Sciatic nerve (tissue), 2 donors: ENCODE data around the gene CPED1. TPM values are rescaled to one million over a fixed set of nuclear protein-coding genes. Genes with fewer than 3 reads are reported as not detected.
"Not testable (repeated sequence)": the region's sequence is repeated elsewhere in the genome, so short reads cannot be mapped to it uniquely, and the experiment has no call there.

ENCODE experiments used
- ATAC-seq: fragments of 200-7000 bp; cut with Tn5 transposase; one replicate; pipeline ENCODE4 v1.9.1; 2020; ENCODE audit warnings: mild to moderate bottlenecking, moderate library complexity
- DNase-seq: peaks from one replicate; pipeline ENCODE4 v3.0.0-alpha.2; 2020; ENCODE audit warnings: low spot score
- intact Hi-C: fragments of 100-400 bp; cut with DNase I; formaldehyde crosslinking; loops from one replicate; pipeline ENCODE4 v1.14.2; 2022
- total RNA-seq: library from RNA; stranded (reverse); fragmentation: NEBNext Ultra II Directional; extraction: Animal tissue kit (Norgen Biotek cat#: 25700); gene quantifications from one replicate; pipeline ENCODE4 v1.2.1, GENCODE V29; 2021
- donor health status: DM: no; HTN: no; CAD: no.
- donor health status: DM: no; HTN: no; CAD: no.

CPED1 gene
- total RNA-seq, 1 donor from 2014 or later = 41.9 TPM

DNA sequence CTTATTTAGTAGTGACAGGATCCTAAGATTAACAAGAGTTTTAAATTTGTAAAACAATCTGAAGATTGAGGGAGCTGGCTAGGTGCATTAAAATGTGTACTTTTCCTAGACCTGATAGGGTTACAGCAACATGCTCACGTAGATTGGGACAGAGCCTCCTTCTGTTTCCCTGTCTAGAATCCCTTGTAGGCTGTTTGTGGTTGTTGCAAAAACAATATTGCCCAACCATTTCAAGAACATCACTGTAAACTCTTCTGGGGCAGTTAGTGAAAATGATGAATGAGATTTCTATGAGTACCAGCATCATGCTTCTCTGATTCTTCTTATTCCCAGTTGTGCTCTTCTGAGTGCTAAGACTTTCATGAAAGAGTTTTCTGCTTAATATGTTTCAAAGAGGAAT, 14.7 kb upstream of the CPED1 start:
- intact Hi-C loops = no loop called here
- ATAC-seq (peak; percentile 97), DNase-seq (no peak)

GRCh38 chr7:120979765-120980499, 8.6 kb upstream of the CPED1 start:
- DNase-seq (no peak), ATAC-seq (no peak)
- intact Hi-C loops = no loop called here

- no peak for DNase-seq
- intact Hi-C loops = no loop called here
- ATAC-seq = no peak
Measured at GRCh38 chr7:120981117-120981516, 7.4 kb upstream of the CPED1 start.

GRCh38 chr7:120981888-120982615, 6.5 kb upstream of the CPED1 start:
- DNase-seq (no peak), ATAC-seq (no peak)
- intact Hi-C loops = no loop called here

DNA sequence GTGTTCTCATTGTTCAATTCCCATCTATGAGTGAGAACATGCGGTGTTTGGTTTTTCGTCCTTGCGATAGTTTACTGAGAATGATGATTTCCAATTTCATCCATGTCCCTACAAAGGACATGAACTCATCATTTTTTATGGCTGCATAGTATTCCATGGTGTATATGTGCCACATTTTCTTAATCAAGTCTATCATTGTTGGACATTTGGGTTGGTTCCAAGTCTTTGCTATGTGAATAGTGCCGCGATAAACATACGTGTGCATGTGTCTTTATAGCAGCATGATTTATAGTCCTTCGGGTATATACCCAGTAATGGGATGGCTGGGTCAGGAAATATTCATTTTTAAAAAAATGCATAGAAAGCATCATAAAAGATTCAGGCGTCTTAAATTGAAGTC, 4.9 kb upstream of the CPED1 start:
- intact Hi-C loops, DNase-seq, ATAC-seq: not testable (repeated sequence)

GRCh38 chr7:120984406-120984805, 4.1 kb upstream of the CPED1 start:
- intact Hi-C loops = no loop called here
- ATAC-seq (no peak), DNase-seq (no peak)

DNA sequence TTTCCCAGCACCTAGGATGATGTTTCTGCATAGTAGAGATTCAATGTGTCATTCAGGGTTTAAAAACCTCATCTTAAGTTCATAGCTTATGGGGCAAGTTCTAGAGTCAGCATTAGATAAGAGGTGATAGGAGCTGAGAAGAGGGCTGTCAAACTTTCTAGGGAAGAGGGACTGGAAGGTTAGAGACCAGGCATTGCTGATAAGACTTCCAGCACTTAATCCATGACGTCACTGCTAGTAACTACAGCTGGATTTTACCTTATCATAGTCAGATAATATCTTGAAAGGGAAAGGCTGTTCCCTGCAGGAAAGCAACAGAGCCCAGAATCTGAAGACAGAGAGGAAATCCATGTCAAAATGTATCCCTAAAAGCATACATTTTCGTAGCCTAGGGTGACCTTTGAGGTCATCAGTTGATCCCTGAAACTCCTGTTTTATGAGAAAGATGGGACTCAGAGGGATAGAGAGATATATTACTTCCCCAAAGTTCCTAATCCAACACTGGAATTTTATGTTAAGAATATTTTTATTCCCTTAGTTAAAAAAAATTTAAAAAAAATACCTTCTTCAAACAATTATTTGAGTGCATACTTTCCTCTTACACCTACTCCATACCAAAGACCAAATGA, 3.3 kb upstream of the CPED1 start:
- DNase-seq (no peak), ATAC-seq (no peak)
- intact Hi-C loops = loop anchor here (5.0 kb wide), 1 partner anchor 97 kb away; no protein-coding TSS in a partner anchor

- DNase-seq (no peak), ATAC-seq (no peak)
Measured at GRCh38 chr7:120985839-120986238, 2.7 kb upstream of the CPED1 start.

GRCh38 chr7:120986650-120987049, 1.9 kb upstream of the CPED1 start:
- intact Hi-C loops = loop anchor here (5.0 kb wide), 1 partner anchor 96 kb away; no protein-coding TSS in a partner anchor
- ATAC-seq = no peak
- DNase-seq = no peak

More at GRCh38 chr7:120985839-120986238, 2.7 kb upstream of the CPED1 start:
- intact Hi-C loops = loop anchor here (5.0 kb wide), 1 partner anchor 96 kb away; no protein-coding TSS in a partner anchor

DNA sequence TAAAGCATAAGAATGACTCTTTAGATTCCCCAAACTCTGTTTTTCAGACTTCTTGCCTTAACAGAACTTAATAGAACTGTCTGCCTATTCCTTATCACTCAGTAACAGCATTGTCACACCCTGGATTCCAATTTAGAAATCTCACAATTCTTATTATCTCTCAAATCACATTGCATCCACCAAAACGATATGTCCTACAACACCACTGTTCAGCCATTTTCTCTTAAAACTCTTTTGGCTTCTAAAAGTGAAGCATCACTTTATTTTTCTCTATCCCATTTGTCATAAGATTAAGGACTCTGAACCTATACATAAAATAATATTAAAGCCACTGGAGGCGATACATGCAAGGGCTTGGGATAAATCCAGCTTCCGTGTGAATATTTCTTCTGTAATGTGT, 1.2 kb upstream of the CPED1 start:
- intact Hi-C loops = loop anchor here (5.0 kb wide), 1 partner anchor 95 kb away; no protein-coding TSS in a partner anchor
- ATAC-seq (no peak), DNase-seq (no peak)

DNA sequence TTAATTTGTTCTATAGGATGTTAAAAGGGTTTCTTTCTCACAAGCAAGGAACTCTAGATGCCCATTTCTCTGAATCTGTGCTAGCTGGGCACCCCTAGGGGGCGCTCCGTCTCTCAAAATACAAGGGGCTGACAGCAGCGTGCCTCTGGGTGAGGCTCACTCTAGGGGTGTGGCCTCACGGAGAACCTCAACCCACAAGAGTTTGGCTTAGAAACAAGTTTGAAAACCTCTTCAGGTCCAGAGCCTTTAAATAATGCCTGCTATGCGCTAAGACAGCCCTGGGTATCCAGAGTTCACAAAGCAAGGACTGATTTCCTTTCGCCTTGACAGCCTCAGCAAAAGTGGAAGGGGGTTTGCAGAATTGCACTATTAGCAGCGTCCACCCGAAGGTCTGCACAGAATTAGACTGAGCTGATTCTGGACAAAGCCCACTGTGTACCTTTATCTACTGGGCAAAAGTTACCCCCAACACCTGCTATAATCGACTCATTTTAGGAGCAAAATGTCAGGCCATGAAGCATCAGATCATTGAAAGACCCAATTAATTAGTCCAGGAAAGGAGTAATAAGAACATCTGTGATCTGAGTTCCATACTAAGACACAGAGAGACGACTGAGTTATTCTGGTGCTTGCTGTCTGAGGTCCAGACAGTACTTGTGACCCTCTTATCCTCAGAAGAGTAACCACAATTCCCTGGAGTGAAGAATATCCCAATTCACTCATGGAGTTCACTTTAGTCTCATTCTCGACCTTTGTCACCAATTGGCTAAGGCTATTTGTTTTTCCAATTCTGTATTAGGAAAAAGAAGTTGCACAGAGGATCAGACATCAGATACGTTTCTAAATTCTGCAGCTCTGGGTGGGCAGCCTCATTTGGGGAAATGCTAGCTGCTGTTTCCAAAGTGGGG, 574 bp upstream of the CPED1 start:
- ATAC-seq = peak; percentile 93
- peak; percentile 94 for DNase-seq
- intact Hi-C loops = loop anchor here (5.0 kb wide), 1 partner anchor 94 kb away; no protein-coding TSS in a partner anchor

GRCh38 chr7:120989257-120990220, 1.0 kb downstream of the CPED1 start:
- ATAC-seq (peak; percentile 6), DNase-seq (peak; percentile 66)

GRCh38 chr7:120990468-120991118, 2.1 kb downstream of the CPED1 start:
- DNase-seq = no peak
- intact Hi-C loops = no loop called here

More at GRCh38 chr7:120989257-120990220, 1.0 kb downstream of the CPED1 start:
- intact Hi-C loops = loop anchor here (5.0 kb wide), 1 partner anchor 93 kb away; no protein-coding TSS in a partner anchor

DNA sequence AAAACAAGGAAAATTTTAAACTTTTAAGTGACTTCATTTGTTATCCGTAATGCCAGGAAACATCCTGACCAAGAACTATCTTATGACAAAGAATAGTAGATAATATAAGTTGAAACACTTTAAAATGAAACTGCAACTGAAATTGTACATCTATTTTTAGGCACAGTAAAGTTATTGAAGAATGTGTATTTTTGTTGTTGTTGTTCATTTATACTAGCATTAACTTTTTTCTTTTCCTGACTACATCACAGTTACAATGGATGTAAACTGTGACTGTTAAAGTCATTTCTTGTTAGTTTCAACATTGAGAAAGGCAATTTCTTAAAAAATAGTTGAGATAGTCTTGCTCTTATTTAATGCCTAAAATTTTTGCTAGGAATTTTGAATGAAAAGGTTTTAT, 2.6 kb downstream of the CPED1 start:
- ATAC-seq = no peak
- no peak for DNase-seq
- intact Hi-C loops = no loop called here

More at GRCh38 chr7:120990468-120991118, 2.1 kb downstream of the CPED1 start:
- no peak for ATAC-seq

DNA sequence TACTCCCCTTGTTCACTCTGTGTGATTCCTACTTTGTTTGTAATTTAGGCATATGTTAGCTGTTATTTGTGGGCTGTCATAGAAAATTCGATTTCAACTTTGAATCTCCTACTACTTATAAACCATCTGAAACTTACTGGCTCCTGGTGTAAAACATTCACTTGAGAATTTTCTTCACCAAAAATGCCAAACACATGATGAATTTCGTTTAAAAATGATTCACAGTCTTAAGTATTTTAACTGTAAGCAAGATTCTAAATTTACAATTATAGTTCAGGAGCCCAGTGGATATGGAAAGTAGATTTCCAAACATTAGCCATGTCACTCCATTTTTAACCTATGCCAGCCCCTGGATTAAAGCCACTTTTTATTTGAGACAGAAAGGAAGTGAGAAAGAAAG, 3.1 kb downstream of the CPED1 start:
- ATAC-seq = no peak
- intact Hi-C loops = no loop called here
- DNase-seq = no peak

DNA sequence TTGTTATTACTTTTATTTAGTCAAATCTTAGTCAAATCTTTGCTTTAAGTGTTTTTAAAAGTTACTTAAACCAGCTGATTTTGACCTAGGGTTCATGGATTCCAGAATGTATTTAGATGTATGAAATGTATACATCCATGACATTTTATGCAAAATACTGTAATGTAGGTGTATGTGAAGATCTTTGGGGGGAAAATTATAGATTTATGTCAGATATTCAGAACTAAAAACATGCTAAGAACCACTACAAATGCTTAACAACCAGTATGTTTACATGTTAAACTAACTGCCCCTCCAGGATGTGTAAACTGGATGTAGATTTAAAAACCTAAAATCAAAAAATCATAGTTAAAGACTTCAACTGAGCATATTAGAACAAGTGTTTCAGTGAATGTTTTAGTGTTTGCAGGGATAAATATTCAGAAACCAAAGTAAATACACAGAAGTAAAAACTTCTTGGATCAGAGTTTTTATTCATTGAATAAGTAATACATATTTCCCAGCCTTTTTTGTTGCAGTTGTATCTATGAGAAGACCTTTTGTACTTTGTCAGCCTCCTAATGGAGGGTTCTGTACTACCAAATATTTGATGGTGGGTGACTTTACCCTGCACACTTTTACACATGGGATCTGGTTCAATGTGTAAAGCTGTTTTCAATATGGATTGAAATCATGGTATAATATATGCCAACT, 3.9 kb downstream of the CPED1 start:
- no peak for DNase-seq
- ATAC-seq = no peak
- intact Hi-C loops = no loop called here
